Cerebellar cortex (tissue), 1 donor: ENCODE results near the gene PAGE2B.
"Not testable (repeated sequence)": the region's sequence is repeated elsewhere in the genome, so short reads cannot be mapped to it uniquely, and the experiment has no call there.

ENCODE experiments used
- DNase-seq: peaks from one replicate; pipeline ENCODE4 v3.0.0-alpha.2; 2015; ENCODE audit warnings: low spot score

The PAGE2B gene, protein sequence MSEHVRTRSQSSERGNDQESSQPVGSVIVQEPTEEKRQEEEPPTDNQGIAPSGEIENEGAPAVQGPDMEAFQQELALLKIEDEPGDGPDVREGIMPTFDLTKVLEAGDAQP

DNA sequence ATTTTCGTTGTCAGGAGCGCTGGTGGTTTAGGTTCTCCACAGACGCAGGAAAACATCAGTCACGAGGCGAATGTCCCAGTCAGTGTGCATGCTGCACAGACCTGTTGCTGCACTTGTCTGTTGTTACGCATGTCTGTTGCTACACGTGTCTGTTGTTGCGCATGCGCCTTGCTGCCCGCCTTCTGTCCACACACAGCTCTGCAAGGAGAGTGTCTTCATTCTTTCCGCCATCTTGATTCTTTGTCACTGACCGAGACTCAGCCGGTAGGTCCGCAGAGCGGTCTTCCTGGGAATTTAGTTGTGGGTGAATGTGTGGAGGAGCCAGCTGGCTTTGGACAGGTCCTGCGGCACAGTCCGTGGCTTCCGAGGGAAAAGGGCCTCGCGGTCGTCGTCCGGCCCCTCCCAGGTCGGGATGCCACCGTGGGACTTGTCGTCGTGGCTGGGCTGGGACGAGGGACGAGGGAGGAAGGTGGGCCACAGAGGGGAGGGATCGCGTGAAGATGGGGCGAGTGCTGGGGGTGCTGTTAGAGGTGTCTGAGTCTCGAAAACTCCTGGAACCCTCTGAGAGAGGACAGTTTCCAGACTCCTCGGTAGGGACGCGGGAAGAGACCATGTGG, at the start of gene PAGE2B:
TSS of gene PAGE2B (plus strand) at position 180 of the 617 bp plus-strand sequence. CDS start 1,012 bp downstream, outside the sequence.
- no peak for DNase-seq

DNA sequence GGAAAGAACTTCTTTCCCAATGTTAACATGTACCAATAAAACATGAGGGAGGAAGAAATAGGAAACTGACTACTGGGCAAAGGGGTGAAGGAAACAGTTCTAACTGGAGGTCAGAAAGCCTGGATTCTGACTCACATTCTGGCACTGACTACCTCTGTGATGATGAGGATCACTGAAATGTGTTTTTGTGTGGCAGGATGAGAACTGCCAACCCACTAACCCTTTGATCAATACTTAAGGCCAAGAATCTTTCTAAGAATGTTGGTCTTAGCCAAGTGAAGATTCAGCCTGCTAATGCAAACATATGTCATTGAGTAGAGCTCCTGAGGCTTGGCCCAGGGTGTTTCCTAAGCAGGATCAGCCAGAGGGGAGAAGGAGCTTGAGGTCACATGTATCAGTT, 48.7 kb upstream of the PAGE2B start:
- DNase-seq, result no peak

DNA sequence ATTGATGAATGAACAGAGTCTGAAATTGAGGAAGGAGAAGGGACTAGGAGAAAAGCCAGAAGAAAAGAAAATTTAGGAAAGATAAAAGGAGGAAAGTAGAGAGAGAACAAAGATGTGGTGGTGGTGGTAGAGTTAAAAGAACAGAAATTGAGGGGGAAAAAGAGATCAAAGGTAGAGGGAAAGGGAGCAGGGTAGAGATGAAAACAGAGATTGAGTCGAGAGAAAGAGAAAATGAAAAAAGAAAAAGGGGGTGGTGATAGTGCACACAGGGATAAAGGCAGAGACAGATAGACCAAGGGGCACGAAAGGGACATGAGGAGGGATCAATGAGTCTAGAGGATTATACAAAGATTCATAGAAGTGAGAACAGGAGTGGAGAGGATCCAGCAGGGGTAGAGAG, 48.0 kb upstream of the PAGE2B start:
- DNase-seq, result no peak

DNA sequence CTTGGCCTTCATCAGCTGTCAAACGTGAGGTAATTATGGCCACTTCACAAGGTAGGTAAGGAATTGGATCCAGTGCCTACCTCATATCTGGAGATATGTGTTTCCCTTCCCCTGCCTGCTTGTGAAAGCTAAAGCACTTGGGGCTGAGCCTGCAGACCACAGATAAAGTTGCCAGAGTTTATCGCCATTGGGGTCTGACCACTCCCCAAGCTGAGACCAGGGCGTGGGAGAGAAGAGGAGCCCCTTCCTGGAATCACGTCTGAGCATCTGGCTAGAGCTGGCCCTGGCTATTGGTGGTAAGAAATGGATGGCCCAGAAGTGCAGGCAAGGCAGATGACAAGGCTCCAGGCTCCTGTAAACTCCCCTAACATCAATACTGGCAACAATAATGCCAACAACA, 46.8 kb upstream of the PAGE2B start:
- DNase-seq, result no peak

DNA sequence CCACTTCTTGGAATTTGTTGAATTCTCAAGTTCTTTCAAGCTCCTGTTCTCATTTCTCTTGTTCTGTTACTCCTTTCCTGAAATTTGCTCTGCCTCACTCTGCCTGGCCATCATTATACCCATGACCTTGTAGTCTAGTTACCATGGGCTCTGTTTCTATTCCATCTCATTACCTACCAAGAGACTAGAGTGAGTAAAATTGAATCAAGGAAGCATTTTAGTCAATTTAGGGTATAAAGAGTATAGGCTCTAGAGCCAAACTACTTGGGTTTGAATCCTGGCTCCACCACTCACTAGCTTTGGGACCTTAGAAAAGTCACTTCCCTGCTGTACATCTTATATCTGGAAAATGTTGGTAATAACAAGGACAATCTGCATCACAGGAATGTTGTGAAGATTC, 46.2 kb upstream of the PAGE2B start:
- no peak for DNase-seq

DNA sequence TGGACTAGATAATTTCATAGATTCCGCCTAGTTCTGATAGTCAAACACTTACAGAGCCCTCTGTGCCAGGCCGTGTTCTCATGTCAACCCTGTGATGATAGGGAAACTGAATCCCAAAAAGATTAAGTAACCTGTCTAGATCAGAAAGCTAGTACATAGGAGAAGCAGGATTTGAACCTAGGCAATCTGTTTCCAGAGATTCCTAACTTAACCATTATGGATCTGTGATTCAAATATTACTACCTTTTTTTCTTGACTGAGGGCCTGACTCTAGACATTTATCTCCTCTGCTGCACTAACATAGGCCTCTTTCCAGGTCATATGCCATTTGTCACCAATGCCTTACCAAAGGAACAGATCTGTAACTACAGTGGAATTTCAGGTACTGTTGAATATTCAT, 45.5 kb upstream of the PAGE2B start:
- DNase-seq, result no peak

DNA sequence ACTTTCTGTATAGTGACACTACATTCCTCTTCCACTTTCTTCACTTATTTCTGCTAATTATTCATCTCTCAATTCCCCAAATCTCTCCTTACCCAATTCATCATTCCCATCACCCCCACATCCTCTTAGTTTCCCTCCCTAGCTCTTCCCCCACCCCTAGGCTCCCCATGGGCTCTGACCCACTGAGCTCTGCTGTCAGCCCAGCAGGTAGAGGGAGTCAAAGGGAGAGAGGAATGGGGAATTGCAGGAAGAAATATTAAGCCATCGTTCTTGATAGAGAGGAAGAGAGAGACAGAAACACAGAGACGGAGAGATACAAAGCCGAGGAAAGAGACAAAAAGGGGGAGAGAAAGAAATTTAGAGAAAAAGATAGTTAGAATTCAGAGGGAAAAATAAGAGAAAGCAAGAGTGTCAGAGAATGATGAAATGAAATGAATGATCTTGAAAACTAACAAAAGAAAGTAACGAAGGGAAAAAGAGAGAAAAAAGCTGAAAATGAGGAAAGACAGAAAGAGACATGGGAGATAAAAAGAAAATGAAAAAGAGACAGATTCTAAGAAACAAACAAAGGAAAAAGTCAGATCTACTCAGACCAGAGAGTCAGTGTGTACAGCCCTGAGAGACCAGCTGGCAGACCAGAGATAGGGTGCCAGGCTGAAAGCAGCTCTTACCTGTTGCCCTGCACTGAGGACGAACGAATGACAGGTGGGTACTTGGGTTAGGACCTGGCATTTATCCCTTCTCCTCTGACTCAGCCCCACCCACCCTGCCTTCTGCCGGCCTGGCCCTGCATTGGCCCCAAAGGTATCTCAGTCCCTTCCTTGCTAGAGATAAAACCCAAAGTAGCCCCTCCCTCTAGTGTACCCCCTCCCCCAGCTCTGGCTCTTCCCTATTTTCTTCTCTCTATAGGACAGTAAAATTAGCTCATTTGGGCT, 44.3 kb upstream of the PAGE2B start, which contains the start of gene ALAS2:
TSS of gene ALAS2 (minus strand) at position 707 of the 935 bp plus-strand sequence. CDS start 4,977 bp downstream, outside the sequence.
- no peak for DNase-seq

DNA sequence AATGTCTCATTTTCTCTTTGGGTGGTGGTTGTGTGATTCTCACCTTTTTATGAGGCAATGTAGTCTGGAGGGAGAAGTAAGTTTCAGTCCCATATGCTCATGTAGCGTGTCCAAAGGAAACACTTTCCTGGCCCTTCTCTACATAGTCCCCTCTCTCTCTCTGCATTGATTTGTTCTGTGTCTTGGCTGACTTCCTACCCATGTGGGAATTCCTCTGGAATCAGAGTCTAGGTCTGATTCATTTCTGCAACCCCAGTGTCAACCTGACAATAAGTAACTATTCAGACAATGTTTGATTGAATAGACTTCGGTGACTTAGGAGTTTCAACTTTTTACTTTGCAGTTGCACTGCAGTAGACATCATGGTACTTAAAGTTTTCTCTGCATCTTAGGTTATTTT, 41.4 kb upstream of the PAGE2B start:
- DNase-seq, result no peak

DNA sequence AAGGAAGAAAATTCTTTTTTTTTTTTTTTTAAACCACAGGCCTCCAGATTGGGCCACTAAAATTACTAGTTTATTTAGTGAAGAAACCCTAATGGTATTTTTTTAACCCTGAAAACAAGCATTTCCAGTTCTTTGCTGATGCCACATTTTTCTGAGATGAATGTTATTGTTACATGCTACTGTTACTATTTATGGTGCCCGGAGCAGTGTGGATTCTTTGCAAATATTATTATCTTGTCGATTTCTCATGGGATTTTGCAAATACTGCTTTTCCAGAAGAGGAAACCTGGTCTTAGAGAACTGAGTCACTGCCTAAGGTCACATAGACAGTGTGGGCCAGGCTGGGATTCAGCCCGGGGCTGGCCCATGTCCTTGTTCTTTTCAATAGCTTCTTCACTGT, 35.4 kb upstream of the PAGE2B start:
- DNase-seq, result no peak

DNA sequence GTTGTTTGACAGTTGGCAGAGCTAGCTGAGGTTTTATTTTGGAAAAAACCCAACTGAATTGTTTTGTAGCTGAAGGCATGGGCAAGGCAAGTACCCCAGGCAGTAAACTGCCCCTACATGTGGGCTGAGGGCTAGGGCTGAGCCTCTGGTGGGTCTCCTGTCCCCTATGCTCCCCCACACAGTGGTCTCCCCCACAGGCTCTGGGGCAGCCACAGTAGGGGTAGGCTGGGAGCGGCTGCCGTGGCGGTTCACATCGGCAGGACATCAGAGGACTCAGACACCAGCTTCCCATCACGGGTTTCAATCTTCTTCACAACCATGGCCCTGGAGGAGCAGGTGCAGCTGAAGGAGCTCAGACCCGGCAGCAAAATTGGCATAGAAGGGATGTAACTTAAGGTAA, 33.3 kb upstream of the PAGE2B start:
- DNase-seq, result no peak

DNA sequence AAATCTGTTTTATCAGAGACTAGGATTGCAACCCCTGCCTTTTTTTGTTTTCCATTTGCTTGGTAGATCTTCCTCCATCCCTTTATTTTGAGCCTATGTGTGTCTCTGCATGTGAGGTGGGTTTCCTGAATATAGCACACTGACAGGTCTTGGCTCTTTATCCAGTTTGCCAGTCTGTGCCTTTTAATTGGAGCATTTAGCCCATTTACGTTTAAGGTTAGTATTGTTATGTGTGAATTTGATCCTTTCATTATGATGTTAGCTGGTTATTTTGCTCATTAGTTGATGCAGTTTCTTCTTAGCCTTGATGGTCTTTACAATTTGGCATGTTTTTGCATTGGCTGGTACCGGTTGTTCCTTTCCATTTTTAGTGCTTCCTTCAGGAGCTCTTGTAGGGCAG, 24.2 kb upstream of the PAGE2B start:
- DNase-seq, result not testable (repeated sequence)

DNA sequence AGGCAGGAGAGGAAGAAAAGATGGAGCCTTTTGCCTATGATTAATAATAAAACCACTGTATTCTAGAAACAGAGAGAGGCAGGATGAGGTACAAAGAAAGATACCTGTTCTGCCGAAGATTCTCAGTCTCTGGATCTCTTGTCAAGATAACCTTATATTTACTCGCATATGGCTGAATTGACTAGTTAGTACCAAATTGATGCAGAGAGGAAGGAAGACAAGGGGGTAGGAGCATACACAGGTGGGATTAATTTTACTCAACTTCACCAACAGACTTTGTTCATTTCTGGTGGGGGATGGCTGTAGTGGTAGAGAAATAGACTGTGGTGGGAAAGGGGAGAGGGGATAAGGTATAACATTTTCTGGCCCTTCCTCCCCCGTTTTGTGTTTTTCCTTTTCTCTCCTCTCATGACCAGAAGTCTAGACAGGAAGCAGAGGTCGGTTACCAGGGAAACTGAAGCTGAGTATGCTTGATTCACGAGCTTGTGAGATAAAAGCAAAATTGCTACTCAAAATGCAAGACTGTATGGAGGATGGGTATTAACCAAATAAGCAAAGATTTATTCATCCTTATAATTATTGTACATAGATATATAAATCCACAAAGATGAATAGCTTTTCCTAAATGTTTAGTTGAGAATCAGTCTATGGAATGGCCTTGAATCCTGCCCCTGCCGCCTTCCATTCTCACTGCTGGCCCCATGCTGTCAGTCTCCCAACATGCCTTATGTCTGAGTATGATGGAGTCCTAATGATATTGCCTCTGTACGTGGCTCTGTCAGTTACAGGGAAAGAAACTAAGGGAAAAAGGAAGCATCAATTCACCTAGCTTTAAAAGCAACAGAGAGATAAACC, 17.8 kb upstream of the PAGE2B start:
- peak; percentile 21 for DNase-seq

DNA sequence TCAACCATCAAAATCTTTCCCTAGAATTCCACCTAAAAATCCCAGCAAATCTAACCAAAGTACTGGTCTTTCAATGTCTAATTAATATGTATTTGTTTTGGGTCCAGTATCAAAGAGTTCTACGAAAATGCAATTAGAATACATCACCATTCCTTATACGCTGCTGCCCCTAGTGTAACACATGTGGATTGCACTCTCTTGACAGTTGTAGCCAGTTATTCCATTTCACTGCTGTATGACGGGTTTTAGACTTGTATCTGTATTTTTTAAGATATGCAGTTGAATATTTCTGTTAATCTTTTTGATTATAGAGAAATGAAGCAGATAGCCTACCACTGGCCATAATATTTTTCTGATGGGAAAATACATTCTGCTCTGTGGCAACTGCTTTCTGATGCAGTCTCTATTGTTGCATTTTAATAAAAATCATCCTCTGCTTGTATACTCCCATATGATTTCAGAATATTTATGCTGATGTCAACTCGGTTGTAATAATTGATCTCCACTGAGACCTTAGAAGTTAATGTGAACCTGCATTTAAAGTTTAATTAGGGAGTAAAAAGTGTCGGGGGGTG, 17.1 kb upstream of the PAGE2B start:
- peak; percentile 64 for DNase-seq

DNA sequence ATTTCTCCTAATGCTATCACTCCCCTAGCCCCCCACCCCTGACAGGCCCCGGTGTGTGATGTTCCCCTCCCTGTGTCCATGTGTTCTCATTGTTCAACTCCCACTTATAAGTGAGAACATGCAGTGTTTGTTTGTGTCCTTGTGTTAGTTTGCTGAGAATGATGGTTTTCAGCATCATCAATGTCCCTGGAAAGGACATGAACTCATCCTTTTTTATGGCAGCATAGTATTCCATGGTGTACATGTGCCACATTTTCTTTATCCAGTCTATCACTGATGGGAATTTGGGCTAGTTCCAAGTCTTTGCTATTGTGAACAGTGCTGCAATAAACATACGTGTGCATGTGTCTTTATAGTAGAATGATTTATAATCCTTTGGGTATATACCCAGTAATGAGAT, 7.7 kb upstream of the PAGE2B start:
- not testable (repeated sequence) for DNase-seq

DNA sequence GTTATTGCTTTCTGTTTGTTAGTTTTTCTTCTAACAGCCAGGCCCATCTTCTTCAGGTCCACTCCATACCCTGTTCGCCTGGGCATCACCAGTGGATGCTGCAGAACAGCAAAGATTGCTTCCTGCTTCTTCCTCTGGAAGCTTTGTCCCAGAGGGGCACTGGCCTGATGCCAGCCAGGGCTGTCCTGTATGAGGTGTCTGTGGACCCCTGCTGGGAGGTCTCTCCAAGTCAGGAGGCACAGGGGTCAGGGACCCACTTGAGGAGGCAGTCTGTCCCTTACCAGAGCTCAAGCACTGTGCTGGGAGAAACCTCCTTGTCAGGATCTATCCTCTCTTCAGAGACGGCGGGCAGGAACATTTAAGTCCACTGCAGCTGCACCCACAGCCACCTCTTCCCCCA, 2.5 kb upstream of the PAGE2B start:
- DNase-seq, result no peak

DNA sequence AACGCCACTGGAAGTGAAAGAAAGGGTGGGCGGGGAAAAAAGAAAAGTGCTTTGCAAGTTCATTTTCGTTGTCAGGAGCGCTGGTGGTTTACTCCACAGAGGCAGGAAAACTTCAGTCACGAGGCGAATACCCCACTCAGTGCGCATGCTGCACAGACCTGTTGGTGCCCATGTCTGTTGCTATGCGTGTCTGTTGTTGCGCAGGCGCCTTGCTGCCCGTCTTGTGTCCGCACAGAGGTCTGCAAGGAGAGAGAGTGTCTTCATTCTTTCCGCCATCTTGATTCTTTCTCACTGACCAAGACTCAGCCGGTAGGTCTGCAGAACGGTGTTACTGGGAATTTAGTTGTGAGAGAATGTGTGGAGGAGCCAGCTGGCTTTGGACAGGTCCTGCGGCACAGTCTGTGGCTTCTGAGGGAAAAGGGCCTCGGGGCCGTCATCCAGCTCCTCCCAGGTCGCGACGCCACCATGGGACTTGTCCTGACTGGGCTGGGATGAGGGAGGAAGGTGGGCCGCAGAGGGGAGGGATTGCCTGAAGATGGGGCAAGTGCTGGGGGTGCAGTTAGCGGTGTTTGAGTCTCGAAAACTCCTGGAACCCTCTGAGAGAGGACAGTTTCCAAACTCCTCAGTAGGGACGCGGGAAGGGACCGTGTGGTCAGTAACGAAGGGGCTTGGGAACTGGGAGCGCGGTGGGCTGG, 14.1 kb downstream of the PAGE2B start, which contains the start of gene PAGE2:
TSS of gene PAGE2 (plus strand) at position 224 of the 695 bp plus-strand sequence. CDS start 1,003 bp downstream, outside the sequence.
- DNase-seq, result no peak

DNA sequence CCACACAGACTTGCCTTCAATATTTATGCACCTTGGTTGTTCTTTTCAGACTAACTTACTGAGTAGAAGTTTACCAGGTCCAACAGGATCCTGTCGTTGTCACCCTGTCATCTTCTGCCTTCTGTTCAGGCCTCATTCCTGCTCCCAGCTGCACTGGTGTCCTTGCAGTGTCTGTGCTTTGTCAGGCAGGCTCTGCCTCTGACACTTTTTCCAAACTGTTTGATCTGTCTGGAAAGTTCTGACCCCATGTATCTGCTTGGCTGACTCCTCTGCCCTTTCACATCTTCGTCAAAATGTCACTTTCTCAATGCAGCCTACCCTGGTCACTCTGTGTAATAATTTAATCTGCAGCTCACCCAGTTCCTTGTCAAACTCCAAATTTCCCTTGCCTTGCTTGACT, 23.9 kb downstream of the PAGE2B start:
- no peak for DNase-seq

DNA sequence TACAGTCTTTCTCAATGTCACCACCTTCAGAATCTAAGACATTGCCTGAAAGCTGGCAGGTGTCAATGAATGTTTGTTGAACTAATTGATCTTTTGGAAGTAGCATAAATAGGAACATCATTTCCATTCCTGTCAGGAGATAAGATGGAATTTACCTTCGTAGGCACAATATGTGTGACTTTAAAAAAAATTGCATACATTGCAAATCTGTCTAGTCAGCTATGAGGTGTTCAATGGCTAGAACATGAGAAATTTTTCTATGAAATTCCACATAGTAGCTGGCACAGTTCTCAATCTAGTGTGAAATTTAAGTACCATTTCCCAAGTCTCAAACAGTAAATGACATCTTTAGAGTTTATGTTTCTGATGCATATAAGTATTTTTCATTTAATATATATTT, 24.3 kb downstream of the PAGE2B start:
- DNase-seq, result no peak

DNA sequence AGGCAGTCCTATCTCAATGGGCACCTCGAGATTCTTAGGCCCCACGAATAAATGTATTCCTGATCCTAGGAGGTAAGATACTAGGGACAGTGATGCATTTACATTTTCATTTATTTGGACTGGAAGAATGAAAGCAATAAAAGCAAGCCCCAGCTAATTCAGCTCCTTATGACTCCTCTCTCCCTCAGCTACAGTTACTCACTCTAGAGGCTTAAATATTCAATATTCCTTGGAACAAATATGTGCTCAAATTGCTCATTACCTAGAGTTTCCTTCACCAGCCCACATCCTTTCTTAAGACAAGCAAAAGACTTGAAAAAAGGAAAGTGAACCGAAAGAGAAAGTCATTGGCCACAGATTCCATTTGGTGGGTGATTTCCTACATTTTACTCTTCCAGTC, 27.9 kb downstream of the PAGE2B start:
- no peak for DNase-seq

DNA sequence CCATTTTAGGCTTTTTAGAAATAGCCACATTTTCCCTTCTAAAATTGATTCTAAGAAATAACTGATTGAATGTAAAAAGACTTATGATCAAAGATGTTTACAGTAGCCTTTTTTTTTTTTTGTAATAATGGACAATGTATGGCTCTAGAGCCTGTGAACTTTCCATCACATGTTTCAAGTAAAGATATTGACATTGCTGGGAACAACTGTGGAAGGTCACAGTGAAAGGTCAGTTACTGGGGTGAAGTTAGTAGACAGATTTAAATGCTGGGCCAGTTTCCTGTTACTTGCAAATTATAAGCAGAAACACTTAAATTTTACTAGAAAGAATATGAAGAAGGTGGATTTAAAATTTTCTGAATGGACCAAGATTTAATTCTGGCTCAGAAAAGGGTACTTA, 32.4 kb downstream of the PAGE2B start:
- DNase-seq, result no peak

DNA sequence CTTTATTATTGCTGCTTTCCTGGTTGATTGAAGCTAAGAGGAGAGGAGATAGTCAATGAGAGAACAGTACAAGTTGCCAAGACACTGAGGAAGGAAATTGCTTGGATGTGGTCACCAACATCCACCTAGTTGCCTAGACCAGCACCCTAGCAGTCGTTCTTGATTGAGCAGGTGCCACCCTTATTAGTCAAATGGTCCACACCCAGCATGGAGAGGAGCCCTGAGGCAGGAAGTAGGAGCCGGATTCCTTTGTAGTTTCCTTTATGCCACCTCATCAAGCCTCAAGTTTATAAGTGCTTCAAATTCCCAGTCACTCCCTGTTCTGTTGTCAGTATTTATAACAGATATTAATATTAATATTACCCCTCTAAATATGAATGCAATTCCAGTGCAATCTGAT, 33.1 kb downstream of the PAGE2B start:
- no peak for DNase-seq
